Measurements from ENCODE around the gene LYRM4. TPM values are rescaled to one million over a fixed set of nuclear protein-coding genes. Genes with fewer than 3 reads are reported as not detected.

The LYRM4 gene
- total RNA-seq, 6 experiments from 2014 or later, result 5.7 to 11.5 (median 8.5) TPM

DNA sequence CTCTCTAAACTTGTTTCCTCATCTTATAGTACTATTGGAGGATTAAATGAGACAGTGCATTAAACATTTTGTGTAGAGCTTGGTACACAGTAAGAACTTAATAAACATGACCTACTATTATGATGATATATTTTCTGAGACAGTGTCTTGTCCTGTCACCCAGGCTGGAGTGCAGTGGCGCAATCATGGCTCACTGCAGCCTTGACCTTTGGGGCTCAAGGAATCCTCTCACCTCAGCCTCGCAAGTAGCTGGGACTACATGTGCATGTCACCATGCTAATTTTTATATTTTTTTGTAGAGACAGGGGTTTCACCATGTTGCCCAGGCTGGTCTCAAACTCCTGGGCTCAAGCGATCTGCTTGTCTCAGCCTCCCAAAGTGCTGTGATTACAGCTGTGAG lies 72.1 kb downstream of the LYRM4 start:
- Histone ChIP-seq H3K27me3 (no peaks in the 10 kb centered on the region), H3K4me3 (no peak overlapping the region), H3K36me3 (no peaks in the 10 kb centered on the region), H3K27ac (no peak overlapping the region), H3K4me1 (peaks cover 0 to 4% (median 0%) of the 10 kb centered on the region in 4 donors), H3K9me3 (no peaks in the 10 kb centered on the region)
- intact Hi-C loops (cut with DNase I), result no loop called here
- DNase-seq, result no peak
- no peak for TF ChIP-seq CTCF (IDR thresholded peaks at IDR 0.05)
- TF ChIP-seq POLR2A (IDR thresholded peaks at IDR 0.05), result no peak
- no peak for ATAC-seq
- WGBS (ENCODE audit: insufficient coverage, low coverage, low lambda C conversion rate, missing lambda C conversion rate), result 91% methylated on average over 3 of the region's 3 CpGs

- intact Hi-C loops (cut with DNase I), result no loop called here
- Histone ChIP-seq H3K36me3 (no peaks in the 10 kb centered on the region), H3K4me3 (no peak overlapping the region), H3K27me3 (no peaks in the 10 kb centered on the region), H3K27ac (no peak overlapping the region), H3K9me3 (no peaks in the 10 kb centered on the region), H3K4me1 (peaks cover 0 to 7% (median 3%) of the 10 kb centered on the region in 4 donors)
- TF ChIP-seq CTCF (IDR thresholded peaks at IDR 0.05), result no peak
- no peak for TF ChIP-seq POLR2A (IDR thresholded peaks at IDR 0.05)
- DNase-seq (no peak), ATAC-seq (no peak)
- WGBS (ENCODE audit: insufficient coverage, low coverage, low lambda C conversion rate, missing lambda C conversion rate), result 88% methylated on average over 9 of the region's 9 CpGs
Measured at GRCh38 chr6:5184878-5185277, 75.9 kb downstream of the LYRM4 start.

DNA sequence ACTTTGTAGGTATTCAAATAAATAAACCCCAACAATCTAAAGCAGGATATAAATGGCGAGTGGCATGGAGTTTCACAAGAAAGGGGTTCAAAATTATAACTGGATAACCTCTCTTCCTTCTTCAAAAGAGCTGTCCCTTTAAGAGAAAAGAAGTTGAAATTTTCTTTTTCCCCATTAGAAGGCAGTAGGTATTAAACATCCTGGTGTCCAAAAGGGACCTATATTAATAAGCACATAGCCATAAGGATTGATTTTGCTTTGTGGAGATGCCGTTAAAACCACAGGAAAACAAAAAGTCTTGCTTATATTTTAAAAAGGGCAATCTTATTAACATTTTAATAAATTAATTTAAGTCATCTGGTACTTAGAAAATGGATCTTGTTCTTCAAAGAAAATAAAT lies 76.5 kb downstream of the LYRM4 start:
- 43% methylated on average over 2 of the region's 2 CpGs for WGBS (ENCODE audit: insufficient coverage, low coverage, low lambda C conversion rate, missing lambda C conversion rate)
- Histone ChIP-seq H3K4me1 (peaks cover 0 to 7% (median 3%) of the 10 kb centered on the region in 4 donors), H3K36me3 (no peaks in the 10 kb centered on the region), H3K4me3 (no peak overlapping the region), H3K9me3 (no peaks in the 10 kb centered on the region), H3K27me3 (no peaks in the 10 kb centered on the region), H3K27ac (no peak overlapping the region)
- intact Hi-C loops (cut with DNase I), result no loop called here
- ATAC-seq (no peak), DNase-seq (no peak)
- TF ChIP-seq POLR2A (IDR thresholded peaks at IDR 0.05) (no peak), CTCF (IDR thresholded peaks at IDR 0.05) (peak in 2 of 4 donors; percentile 9 to 30)

DNA sequence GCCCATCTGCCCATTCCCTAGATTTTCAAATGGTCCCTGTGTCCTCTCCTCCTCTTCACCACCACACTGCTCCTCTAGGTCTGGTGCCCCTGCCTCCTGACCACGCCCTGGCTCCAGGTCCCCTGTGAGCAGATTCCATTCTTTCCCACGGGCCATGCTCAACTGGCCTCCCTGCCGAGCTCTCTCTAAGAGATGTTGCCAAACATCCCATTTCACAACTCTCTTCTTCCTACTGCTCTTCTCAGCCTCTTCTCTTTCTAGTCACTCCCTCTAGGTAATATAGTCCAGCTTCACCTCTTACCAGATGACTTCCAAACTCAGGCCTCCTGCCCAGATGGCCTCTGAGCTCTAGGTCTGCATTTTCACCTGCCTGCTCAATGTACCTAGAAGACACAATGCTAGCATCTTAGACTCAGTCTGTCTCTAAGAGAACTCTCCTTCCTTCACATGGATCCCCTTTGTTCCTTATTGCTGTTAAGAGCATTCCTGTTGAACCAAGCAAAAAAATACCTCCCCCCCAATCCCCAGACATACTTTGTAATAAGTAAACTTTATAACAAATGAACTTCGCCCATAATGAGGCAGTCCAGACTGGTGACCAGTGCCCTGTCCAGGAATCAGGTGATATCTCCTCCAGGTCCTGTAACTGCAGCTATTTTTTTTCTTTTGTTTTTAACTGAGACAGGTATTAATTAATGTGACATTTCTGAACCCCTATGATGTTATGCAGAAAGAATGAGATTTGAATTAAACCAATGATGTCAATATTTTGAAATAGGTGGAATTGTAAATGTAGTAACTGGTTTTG lies 79.0 kb downstream of the LYRM4 start:
- Histone ChIP-seq H3K9me3 (no peaks in the 10 kb centered on the region), H3K27me3 (no peaks in the 10 kb centered on the region), H3K36me3 (no peaks in the 10 kb centered on the region), H3K27ac (peak overlapping the region in 1 of 3 donors; percentile 10), H3K4me3 (no peak overlapping the region), H3K4me1 (peaks cover 0 to 7% (median 3%) of the 10 kb centered on the region in 4 donors)
- TF ChIP-seq CTCF (IDR thresholded peaks at IDR 0.05) (no peak), POLR2A (IDR thresholded peaks at IDR 0.05) (no peak)
- ATAC-seq, result peak; percentile 64 to 88 (median 83)
- WGBS (ENCODE audit: insufficient coverage, low coverage, low lambda C conversion rate, missing lambda C conversion rate), result 32% methylated on average over 4 of the region's 4 CpGs
- DNase-seq, result no peak
- intact Hi-C loops (cut with DNase I), result no loop called here

Data from right lobe of liver (tissue), 6 donors.